ENCODE data around the gene CATSPER2.
"Not testable (repeated sequence)": the region's sequence is repeated elsewhere in the genome, so short reads cannot be mapped to it uniquely, and the experiment has no call there.

The CATSPER2 gene

DNA sequence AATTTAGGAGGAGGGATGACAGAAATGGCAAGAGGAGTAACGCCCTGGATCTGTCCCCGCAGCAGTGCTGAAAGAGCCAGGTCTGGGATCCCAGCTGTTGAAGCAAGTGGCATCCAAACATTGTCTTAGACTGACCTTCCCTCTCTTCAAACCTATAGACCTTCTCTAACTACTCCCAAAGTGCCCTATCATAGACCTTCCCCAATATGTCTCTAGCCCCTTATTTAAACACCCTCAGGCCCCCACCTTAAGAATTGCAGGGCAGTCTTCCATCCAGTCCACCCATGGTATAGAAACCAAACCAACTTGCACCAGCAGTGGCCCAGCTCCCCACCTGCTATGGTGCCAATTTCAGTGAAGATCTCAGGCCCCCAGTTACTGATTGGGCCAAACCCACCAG lies 48.4 kb downstream of the CATSPER2 start:
- not testable (repeated sequence) for H3K27ac ChIP-seq

DNA sequence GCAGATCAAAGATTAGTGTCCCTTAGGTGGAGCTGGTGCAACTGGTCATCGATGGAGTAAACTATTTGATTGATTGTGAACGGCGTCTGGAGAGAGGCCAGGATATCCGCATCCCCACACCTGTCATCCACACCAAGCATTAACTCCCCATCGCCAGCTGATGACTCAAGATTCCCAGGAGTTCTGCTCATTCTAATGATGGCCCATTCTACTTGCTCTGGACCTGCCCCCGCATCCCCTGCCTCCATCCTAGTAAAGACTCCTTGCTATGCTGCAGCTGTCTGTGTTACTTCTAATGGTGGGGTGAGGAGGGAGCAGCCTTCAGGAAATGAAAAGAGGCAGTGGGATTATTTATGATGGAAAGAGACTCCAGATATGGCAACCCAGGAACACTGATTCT lies 49.5 kb downstream of the CATSPER2 start:
- H3K27ac ChIP-seq, result not testable (repeated sequence)

DNA sequence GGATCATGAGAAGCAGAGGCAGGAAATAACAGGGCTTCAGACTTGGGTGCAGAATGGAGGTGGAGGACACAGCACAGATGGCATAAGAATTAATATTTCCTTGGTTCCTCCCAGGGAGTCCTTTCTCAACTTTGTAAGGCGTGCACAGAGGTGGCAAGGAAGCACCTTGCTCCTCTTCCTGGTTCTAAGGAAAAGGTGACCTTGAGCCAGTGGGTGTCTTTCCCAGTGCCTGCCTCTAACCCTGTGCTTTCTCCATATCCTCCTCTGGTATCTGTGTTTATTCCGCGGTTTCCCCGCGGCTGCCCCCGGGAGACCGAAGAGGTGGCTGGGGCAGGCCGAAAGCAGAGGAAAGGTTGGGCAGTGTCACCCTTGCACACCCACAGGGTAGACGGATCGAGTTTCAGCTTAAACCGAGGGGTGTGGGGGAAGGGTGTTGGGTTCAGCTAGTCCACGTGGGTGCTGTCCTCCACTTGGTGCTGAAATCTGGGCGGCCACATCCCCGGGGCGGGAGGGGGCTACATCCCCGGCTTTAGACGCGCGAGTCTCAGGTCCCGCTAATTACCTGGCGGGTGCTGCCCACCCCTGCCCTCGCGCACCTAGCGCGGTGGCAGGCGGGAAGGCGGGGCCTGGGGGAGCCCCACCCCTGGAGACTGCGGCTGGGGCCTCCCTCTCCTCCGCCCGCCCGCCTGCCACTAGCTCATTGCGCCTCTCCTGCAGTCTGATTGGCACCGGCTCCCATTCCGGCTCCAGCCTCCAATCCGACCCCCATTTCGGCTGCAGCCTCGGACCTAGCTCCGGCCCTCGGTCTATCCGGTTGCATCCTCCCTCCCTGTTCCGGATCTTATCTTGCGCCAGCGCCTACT lies 55.1 kb downstream of the CATSPER2 start, which contains the start of gene CKMT1B:
Gene CKMT1B, plus strand, starts transcription at position 700 of the 863 bp plus-strand sequence. CDS start 192 bp downstream, outside the sequence.
- not testable (repeated sequence) for H3K27ac ChIP-seq

DNA sequence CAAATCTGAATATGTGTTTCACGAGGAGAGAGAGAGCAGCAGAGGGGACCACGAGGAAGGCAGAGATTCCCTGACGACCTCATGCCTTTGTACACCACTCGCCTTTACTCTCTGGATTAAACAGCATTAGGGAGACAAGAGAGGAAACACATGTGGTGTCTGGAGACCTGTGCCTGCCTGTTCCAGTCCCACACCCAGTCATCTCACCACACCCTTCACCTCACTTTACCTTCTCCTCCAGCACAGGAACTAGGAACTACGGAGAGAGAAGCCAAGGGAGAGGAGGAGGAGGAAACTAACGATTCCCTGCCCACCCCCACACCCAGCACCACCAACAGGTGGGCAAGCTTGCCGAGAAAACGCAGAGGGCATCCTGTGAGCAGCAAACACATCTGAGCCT lies 55.8 kb downstream of the CATSPER2 start:
- not testable (repeated sequence) for H3K27ac ChIP-seq

DNA sequence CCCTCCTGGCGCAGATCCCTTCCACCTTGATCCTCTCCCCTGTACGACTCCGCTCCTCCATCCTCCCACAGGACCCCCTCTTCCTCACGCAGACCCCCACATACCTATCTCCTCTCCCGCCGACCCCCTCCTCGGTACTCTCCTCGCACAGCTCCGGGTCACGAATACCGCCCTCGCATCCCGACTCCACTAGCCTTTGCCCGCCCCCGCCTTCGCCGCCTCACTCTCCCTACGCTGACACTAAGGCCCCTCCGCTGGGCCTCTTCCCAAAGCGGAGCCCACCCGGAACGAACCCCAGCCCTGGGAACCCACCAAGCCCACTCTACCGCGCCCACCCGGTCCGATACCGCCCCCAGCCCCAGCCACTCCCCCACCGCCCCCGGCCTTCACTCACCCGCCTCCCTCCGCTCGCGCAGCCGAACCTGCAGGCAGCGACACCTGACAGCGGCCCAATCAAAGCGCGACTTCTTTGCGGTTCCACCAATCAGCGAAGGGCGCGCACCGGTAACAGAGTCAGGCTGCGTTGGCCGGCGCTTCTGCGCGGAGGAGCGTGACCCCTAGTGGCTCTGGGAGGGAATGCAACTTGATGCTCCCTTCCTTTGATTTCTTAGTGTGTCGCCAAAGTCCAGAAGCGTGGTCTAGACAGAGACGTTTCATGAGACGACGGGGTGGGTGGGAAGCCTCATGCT lies 58.7 kb downstream of the CATSPER2 start, which contains the start of gene PPIP5K1:
Gene PPIP5K1, minus strand, starts transcription at position 431 of the 689 bp plus-strand sequence. CDS start 5,704 bp downstream, outside the sequence.
- not testable (repeated sequence) for H3K27ac ChIP-seq
